ENCODE results near the gene COX7A2L. TPM values are rescaled to one million over a fixed set of nuclear protein-coding genes. Genes with fewer than 3 reads are reported as not detected.

COX7A2L gene
- total RNA-seq, 4 donors from 2014 or later, result 69.8 to 94.7 (median 89.1) TPM

GRCh38 chr2:42376758-42377157, 15.7 kb upstream of the COX7A2L start:
- Histone ChIP-seq H3K9me3 (no peaks in the 10 kb centered on the region), H3K27ac (no peak overlapping the region), H3K4me3 (no peak overlapping the region), H3K4me1 (no peaks in the 10 kb centered on the region), H3K36me3 (no peaks in the 10 kb centered on the region), H3K27me3 (no peaks in the 10 kb centered on the region)
- intact Hi-C loops (cut with DNase I; ENCODE audit: low total_unique reads), result no loop called here
- TF ChIP-seq CTCF (IDR thresholded peaks at IDR 0.05 in 4 of 5, conservative IDR thresholded peaks at IDR 0.05 in 1 of 5) (no peak), POLR2A (IDR thresholded peaks at IDR 0.05) (no peak)
- ATAC-seq (no peak), DNase-seq (no peak)
- in situ Hi-C loops (cut with MboI; ENCODE audit: low sequenced_read_pairs in 4 of 4), result no loop called here

GRCh38 chr2:42372474-42373200, 11.6 kb upstream of the COX7A2L start:
- Histone ChIP-seq H3K9me3 (no peaks in the 10 kb centered on the region), H3K27ac (no peak overlapping the region), H3K27me3 (no peaks in the 10 kb centered on the region), H3K4me1 (peaks cover 0 to 3% of the 10 kb centered on the region in 2 donors), H3K36me3 (no peaks in the 10 kb centered on the region), H3K4me3 (no peak overlapping the region)
- TF ChIP-seq POLR2A (IDR thresholded peaks at IDR 0.05) (no peak), CTCF (IDR thresholded peaks at IDR 0.05 in 4 of 5, conservative IDR thresholded peaks at IDR 0.05 in 1 of 5) (no peak)
- DNase-seq (no peak), ATAC-seq (no peak)
- in situ Hi-C loops (cut with MboI; ENCODE audit: low sequenced_read_pairs in 4 of 4) (loop anchor here (25.0 kb wide), 2 partner anchors 440 to 510 kb away; no protein-coding TSS in a partner anchor), intact Hi-C loops (cut with DNase I; ENCODE audit: low total_unique reads) (no loop called here)

GRCh38 chr2:42371611-42372473, 10.8 kb upstream of the COX7A2L start:
- Histone ChIP-seq H3K4me1 (peaks cover 0 to 3% of the 10 kb centered on the region in 2 donors), H3K9me3 (no peaks in the 10 kb centered on the region), H3K36me3 (no peaks in the 10 kb centered on the region), H3K4me3 (no peak overlapping the region), H3K27me3 (no peaks in the 10 kb centered on the region), H3K27ac (no peak overlapping the region)
- ATAC-seq (no peak), DNase-seq (no peak)
- intact Hi-C loops (cut with DNase I; ENCODE audit: low total_unique reads), result no loop called here
- in situ Hi-C loops (cut with MboI; ENCODE audit: low sequenced_read_pairs in 4 of 4), result loop anchor here (25.0 kb wide), 2 partner anchors 440 to 510 kb away; no protein-coding TSS in a partner anchor
- TF ChIP-seq CTCF (IDR thresholded peaks at IDR 0.05 in 4 of 5, conservative IDR thresholded peaks at IDR 0.05 in 1 of 5) (no peak), POLR2A (IDR thresholded peaks at IDR 0.05) (no peak)

GRCh38 chr2:42369532-42370229, 8.7 kb upstream of the COX7A2L start:
- ATAC-seq, result no peak
- Histone ChIP-seq H3K36me3 (no peaks in the 10 kb centered on the region), H3K4me3 (no peak overlapping the region), H3K27ac (peak overlapping the region in 3 of 4 donors; percentile 15 to 59 (median 41)), H3K4me1 (peaks cover 0 to 3% of the 10 kb centered on the region in 2 donors), H3K9me3 (no peaks in the 10 kb centered on the region), H3K27me3 (no peaks in the 10 kb centered on the region)
- DNase-seq, result no peak
- TF ChIP-seq CTCF (IDR thresholded peaks at IDR 0.05 in 4 of 5, conservative IDR thresholded peaks at IDR 0.05 in 1 of 5) (no peak), POLR2A (IDR thresholded peaks at IDR 0.05) (no peak)
- in situ Hi-C loops (cut with MboI; ENCODE audit: low sequenced_read_pairs in 4 of 4) (loop anchor here (10.0 to 25.0 kb wide), 5 partner anchors 265 to 525 kb away; no protein-coding TSS in a partner anchor), intact Hi-C loops (cut with DNase I; ENCODE audit: low total_unique reads) (no loop called here)
